ENCODE results near the gene SEC23A. TPM values are rescaled to one million over a fixed set of nuclear protein-coding genes. Genes with fewer than 3 reads are reported as not detected.
"Not testable (repeated sequence)": the region's sequence is repeated elsewhere in the genome, so short reads cannot be mapped to it uniquely, and the experiment has no call there.

Gene SEC23A
- total and polyA plus RNA-seq, 2 of the 8 experiments (the other 6 are each of a cell fraction or from before 2014, with no cell fraction given), result 30.9 to 58.2 TPM

DNA sequence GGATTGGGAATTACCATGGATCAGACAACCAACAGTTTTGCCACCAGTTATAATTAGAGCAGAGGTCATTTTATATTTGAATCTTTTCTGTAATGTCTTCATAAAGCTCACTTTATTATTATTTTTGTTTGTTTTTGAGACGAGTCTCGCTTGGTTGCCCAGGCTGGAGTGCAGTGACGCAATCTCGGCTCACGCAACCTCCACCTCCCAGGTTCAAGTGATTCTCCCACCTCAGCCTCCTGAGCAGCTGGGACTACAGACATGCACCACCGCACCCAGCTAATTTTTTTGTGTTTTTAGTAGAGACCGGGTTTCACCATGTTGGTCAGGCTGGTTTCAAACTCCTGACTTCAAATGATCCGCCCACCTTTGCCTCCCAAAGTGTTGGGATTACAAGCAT is 34.8 kb upstream of the SEC23A start:
- not testable (repeated sequence) for H2BK20ac ChIP-seq (ENCODE audit: low read length); H4K20me1 ChIP-seq (replicated peaks in 1 of 2; ENCODE audit: control insufficient read depth in 1 of 2, insufficient read depth in 2 of 2, low read length in 2 of 2); H3K14ac ChIP-seq (ENCODE audit: insufficient read length); H2BK12ac ChIP-seq (ENCODE audit: low read depth, low read length); H2BK120ac ChIP-seq (replicated peaks; ENCODE audit: low read depth, low read length); H4K91ac ChIP-seq (replicated peaks; ENCODE audit: insufficient read length, low read length); H3K4me2 ChIP-seq (ENCODE audit: insufficient read depth in 1 of 2, low read depth in 2 of 2, low read length in 2 of 2); DNase-seq (ENCODE audit: low read depth in 1 of 2, low spot score in 2 of 2); H2AK5ac ChIP-seq (ENCODE audit: low read depth, low read length); H3K56ac ChIP-seq (replicated peaks; ENCODE audit: insufficient read length, low read depth, low read length); H3K4ac ChIP-seq (replicated peaks; ENCODE audit: insufficient read length, low read depth, low read length); H2AFZ ChIP-seq (ENCODE audit: low read length); H2BK15ac ChIP-seq (ENCODE audit: low read length); H4K8ac ChIP-seq (ENCODE audit: extremely low read depth, insufficient read depth, low read length); H3K27ac ChIP-seq (ENCODE audit: low read depth, low read length); H2BK5ac ChIP-seq (ENCODE audit: low read depth, low read length); H4K5ac ChIP-seq (ENCODE audit: insufficient read length, low read depth, low read length); H3K79me1 ChIP-seq (ENCODE audit: low read depth, low read length); H3K4me3 ChIP-seq (ENCODE audit: extremely low read depth in 1 of 4, insufficient read depth in 2 of 4, low read depth in 3 of 4, low read length in 4 of 4); H3K23ac ChIP-seq (ENCODE audit: insufficient read length); H3K23me2 ChIP-seq (ENCODE audit: low read depth, low read length); H3K18ac ChIP-seq (ENCODE audit: extremely low read depth, low read length); FAIRE-seq; H3K9ac ChIP-seq (replicated peaks in 1 of 4; ENCODE audit: extremely low read depth in 1 of 4, low read depth in 3 of 4, low read length in 3 of 4); H3K79me2 ChIP-seq (ENCODE audit: control insufficient read depth in 1 of 2, insufficient read depth in 2 of 2, low read length in 2 of 2); H3K4me1 ChIP-seq (replicated peaks in 1 of 4; ENCODE audit: control insufficient read depth in 3 of 4, insufficient read depth in 4 of 4, low read length in 3 of 4); H3K27me3 ChIP-seq (replicated peaks in 1 of 4; ENCODE audit: control insufficient read depth in 3 of 4, extremely low read depth in 1 of 4, insufficient read depth in 3 of 4, low read length in 3 of 4)
- Histone ChIP-seq H3K36me3 (ENCODE audit: control insufficient read depth in 2 of 4, insufficient read depth in 4 of 4, low read length in 3 of 4) (peaks cover 0 to 47% (median 15%) of the 10 kb centered on the region in 4 experiments; a peak in 5 of 8 replicates), H3K9me3 (ENCODE audit: insufficient read depth in 2 of 2, low read depth in 1 of 2, low read length in 1 of 2) (peaks cover 12% of the 10 kb centered on the region in 2 experiments)
- ChIA-PET POLR2A (ENCODE audit: partially characterized antibody) (interaction anchor here (0.6 to 1.6 kb wide), 4 partner anchors 32 to 56 kb away, joined by 3 to 5 read pairs (median 4); partner anchors contain the start of gene TRAPPC6B), CTCF (ENCODE audit: partially characterized antibody) (interaction anchor here (0.6 kb wide), 2 partner anchors 82 to 113 kb away, joined by 3 read pairs; no protein-coding TSS in a partner anchor)
- 94% methylated on average over 8 of the region's 8 CpGs; no CpG with 5 or more reads in 1 of the 2 experiments for WGBS, 2 experiments (ENCODE audit: extremely low coverage in 1 of 2, insufficient coverage in 1 of 2, insufficient read length in 1 of 2, insufficient replicate concordance in 2 of 2, low coverage in 1 of 2, low lambda C conversion rate in 2 of 2, missing lambda C conversion rate in 1 of 2)

Data from H1 (cell line).